Measurements from ENCODE around the gene INTS11. TPM values are rescaled to one million over a fixed set of nuclear protein-coding genes. Genes with fewer than 3 reads are reported as not detected.

Gene INTS11
- polyA plus RNA-seq, 4 donors, result 94.9 to 331 (median 186) TPM

DNA sequence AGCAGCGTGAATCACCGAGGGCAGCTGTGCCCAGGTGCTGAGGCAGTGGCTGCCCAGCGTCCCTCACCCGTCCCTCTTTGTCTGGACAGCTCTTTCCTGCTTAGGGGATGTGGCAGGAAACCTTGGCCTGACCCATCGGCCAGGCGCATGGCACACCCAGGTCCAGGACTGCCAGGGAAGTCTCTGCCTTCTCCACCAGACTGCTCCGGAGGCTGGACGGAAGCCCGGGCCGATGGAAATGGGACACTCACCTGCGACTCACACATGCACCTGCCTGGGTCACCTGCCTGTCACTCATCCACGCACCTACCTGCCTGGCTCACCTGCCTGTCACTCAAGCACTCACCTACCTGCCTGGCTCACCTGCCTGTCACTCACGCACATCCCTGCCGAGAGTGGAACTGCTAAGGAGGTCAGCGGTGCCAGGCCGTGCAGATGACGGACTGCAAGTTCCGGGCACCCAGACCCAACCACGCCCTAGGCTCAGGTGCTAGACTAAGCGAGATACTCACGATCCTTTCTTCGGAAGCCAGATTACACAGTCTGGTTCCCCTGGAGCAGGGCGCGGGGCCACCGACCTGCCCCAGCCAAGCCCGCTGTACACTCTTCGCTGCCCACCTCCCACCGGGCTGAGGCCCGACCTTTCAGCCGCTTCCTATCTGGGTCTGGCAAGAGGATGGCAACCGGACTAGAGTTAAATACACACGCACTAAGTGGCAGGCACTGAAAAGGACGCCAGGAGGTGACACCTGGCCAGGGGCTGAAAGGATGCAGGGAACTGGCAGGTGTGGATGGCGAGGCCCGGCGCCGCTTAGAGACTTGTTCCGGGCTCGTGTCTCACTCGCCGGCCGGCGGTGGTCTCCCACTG, 51.9 kb downstream of the INTS11 start:
- WGBS, 3 donors, result 12 to 28% (median 22%) methylated on average over 42 to 43 of the region's 43 CpGs
- Histone ChIP-seq H3K27me3 (ENCODE audit: control insufficient read depth in 3 of 3, insufficient read depth in 3 of 3, low read length in 3 of 3) (no peaks in the 10 kb centered on the region), H3K27ac (ENCODE audit: low read depth in 1 of 3, low read length in 2 of 3) (peak overlapping the region; percentile 19 to 87 (median 86)), H3K9me3 (ENCODE audit: control insufficient read depth in 2 of 2, insufficient read depth in 1 of 2, low read depth in 1 of 2, low read length in 1 of 2) (no peaks in the 10 kb centered on the region), H3K36me3 (ENCODE audit: control insufficient read depth in 3 of 3, insufficient read depth in 2 of 3, low read depth in 1 of 3, low read length in 3 of 3) (peaks cover 0 to 42% (median 2%) of the 10 kb centered on the region in 3 donors), H3K4me3 (ENCODE audit: low read depth in 1 of 3, low read length in 3 of 3) (peak overlapping the region; percentile 68 to 97 (median 95)), H3K4me1 (ENCODE audit: control insufficient read depth in 3 of 3, insufficient read depth in 2 of 3, low read depth in 1 of 3, low read length in 2 of 3) (peaks cover 3 to 30% (median 10%) of the 10 kb centered on the region in 3 donors)
- no peak for FAIRE-seq
- peak; percentile 51 to 82 for DNase-seq

GRCh38 chr1:1270813-1271212, 53.6 kb downstream of the INTS11 start:
- Histone ChIP-seq H3K4me1 (ENCODE audit: control insufficient read depth in 3 of 3, insufficient read depth in 2 of 3, low read depth in 1 of 3, low read length in 2 of 3) (peaks cover 3 to 30% (median 10%) of the 10 kb centered on the region in 3 donors), H3K27me3 (ENCODE audit: control insufficient read depth in 3 of 3, insufficient read depth in 3 of 3, low read length in 3 of 3) (no peaks in the 10 kb centered on the region), H3K9me3 (ENCODE audit: control insufficient read depth in 2 of 2, insufficient read depth in 1 of 2, low read depth in 1 of 2, low read length in 1 of 2) (no peaks in the 10 kb centered on the region), H3K27ac (ENCODE audit: low read depth in 1 of 3, low read length in 2 of 3) (no peak overlapping the region), H3K4me3 (ENCODE audit: low read depth in 1 of 3, low read length in 3 of 3) (no peak overlapping the region), H3K36me3 (ENCODE audit: control insufficient read depth in 3 of 3, insufficient read depth in 2 of 3, low read depth in 1 of 3, low read length in 3 of 3) (peaks cover 0 to 57% (median 6%) of the 10 kb centered on the region in 3 donors)
- WGBS, 3 donors, result 68 to 84% (median 82%) methylated on average over 7 of the region's 7 CpGs
- DNase-seq, result no peak
- FAIRE-seq, result no peak

DNA sequence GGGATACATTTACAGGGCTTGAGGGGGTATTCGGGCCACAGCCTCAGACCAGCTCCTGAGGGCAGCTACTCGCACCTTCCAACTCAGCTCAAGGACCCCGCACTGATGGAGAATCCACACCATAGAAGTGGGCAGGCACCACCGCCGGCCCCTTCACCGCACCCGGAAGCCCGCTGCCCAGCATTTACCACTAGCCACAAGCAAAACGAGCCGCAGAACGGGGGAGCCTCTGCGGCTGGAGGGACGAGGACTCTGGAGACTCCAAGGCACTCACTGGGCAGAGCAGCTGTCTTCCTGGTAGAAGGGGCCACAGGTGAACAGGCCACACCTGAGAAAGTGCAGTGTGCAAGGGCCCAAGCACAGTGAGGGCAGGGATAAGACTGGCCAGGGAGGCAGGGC, 56.2 kb downstream of the INTS11 start:
- H3K36me3 ChIP-seq (ENCODE audit: control insufficient read depth in 3 of 3, insufficient read depth in 2 of 3, low read depth in 1 of 3, low read length in 3 of 3), result peaks cover 0 to 79% (median 7%) of the 10 kb centered on the region in 3 donors
- no peaks in the 10 kb centered on the region for H3K27me3 ChIP-seq (ENCODE audit: control insufficient read depth in 3 of 3, insufficient read depth in 3 of 3, low read length in 3 of 3)
- no peaks in the 10 kb centered on the region for H3K9me3 ChIP-seq (ENCODE audit: control insufficient read depth in 2 of 2, insufficient read depth in 1 of 2, low read depth in 1 of 2, low read length in 1 of 2)
- H3K27ac ChIP-seq (ENCODE audit: low read depth in 1 of 3, low read length in 2 of 3), result no peak overlapping the region
- H3K4me3 ChIP-seq (ENCODE audit: low read depth in 1 of 3, low read length in 3 of 3), result no peak overlapping the region
- no peak for DNase-seq
- WGBS, 3 donors, result 96 to 97% (median 96%) methylated on average over 13 of the region's 13 CpGs
- peaks cover 3 to 20% (median 10%) of the 10 kb centered on the region in 3 donors for H3K4me1 ChIP-seq (ENCODE audit: control insufficient read depth in 3 of 3, insufficient read depth in 2 of 3, low read depth in 1 of 3, low read length in 2 of 3)
- no peak for FAIRE-seq

GRCh38 chr1:1267488-1268283, 56.8 kb downstream of the INTS11 start:
- Histone ChIP-seq H3K4me1 (ENCODE audit: control insufficient read depth in 3 of 3, insufficient read depth in 2 of 3, low read depth in 1 of 3, low read length in 2 of 3) (peaks cover 3 to 20% (median 10%) of the 10 kb centered on the region in 3 donors), H3K36me3 (ENCODE audit: control insufficient read depth in 3 of 3, insufficient read depth in 2 of 3, low read depth in 1 of 3, low read length in 3 of 3) (peaks cover 3 to 84% (median 13%) of the 10 kb centered on the region in 3 donors), H3K4me3 (ENCODE audit: low read depth in 1 of 3, low read length in 3 of 3) (no peak overlapping the region), H3K27me3 (ENCODE audit: control insufficient read depth in 3 of 3, insufficient read depth in 3 of 3, low read length in 3 of 3) (no peaks in the 10 kb centered on the region), H3K27ac (ENCODE audit: low read depth in 1 of 3, low read length in 2 of 3) (no peak overlapping the region), H3K9me3 (ENCODE audit: control insufficient read depth in 2 of 2, insufficient read depth in 1 of 2, low read depth in 1 of 2, low read length in 1 of 2) (no peaks in the 10 kb centered on the region)
- no peak for FAIRE-seq
- DNase-seq, result no peak
- 95 to 97% (median 95%) methylated on average over 39 of the region's 39 CpGs for WGBS, 3 donors

DNA sequence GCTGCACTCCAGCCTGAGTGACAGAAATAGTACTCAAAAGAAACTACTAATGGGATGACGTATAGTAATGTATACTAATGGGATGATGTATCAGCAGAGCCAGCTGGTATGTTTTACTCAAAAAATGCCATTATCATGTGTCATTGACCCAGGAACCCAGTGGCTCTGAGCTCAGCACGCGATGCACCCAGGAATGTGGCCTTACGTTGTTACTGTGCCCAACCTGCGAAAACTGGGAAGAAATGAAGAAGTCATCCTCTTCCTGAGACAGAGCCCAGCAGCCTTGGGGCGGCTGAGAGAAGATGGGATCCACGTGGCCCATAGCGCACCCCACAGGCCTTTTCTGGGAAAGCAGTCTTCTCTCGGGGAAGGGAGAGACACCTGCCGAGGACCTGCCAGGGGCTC, 59.6 kb downstream of the INTS11 start:
- no peak overlapping the region for H3K4me3 ChIP-seq (ENCODE audit: low read depth in 1 of 3, low read length in 3 of 3)
- 79 to 88% (median 84%) methylated on average over 10 of the region's 10 CpGs for WGBS, 3 donors
- no peaks in the 10 kb centered on the region for H3K27me3 ChIP-seq (ENCODE audit: control insufficient read depth in 3 of 3, insufficient read depth in 3 of 3, low read length in 3 of 3)
- no peaks in the 10 kb centered on the region for H3K9me3 ChIP-seq (ENCODE audit: control insufficient read depth in 2 of 2, insufficient read depth in 1 of 2, low read depth in 1 of 2, low read length in 1 of 2)
- DNase-seq (no peak), FAIRE-seq (no peak)
- H3K27ac ChIP-seq (ENCODE audit: low read depth in 1 of 3, low read length in 2 of 3), result no peak overlapping the region
- peaks cover 11 to 88% (median 23%) of the 10 kb centered on the region in 3 donors for H3K36me3 ChIP-seq (ENCODE audit: control insufficient read depth in 3 of 3, insufficient read depth in 2 of 3, low read depth in 1 of 3, low read length in 3 of 3)
- H3K4me1 ChIP-seq (ENCODE audit: control insufficient read depth in 3 of 3, insufficient read depth in 2 of 3, low read depth in 1 of 3, low read length in 2 of 3), result no peaks in the 10 kb centered on the region

- 88 to 95% (median 94%) methylated on average over 9 of the region's 9 CpGs for WGBS, 3 donors
- FAIRE-seq (no peak), DNase-seq (no peak)
- no peak overlapping the region for H3K4me3 ChIP-seq (ENCODE audit: low read depth in 1 of 3, low read length in 3 of 3)
- peaks cover 11 to 91% (median 23%) of the 10 kb centered on the region in 3 donors for H3K36me3 ChIP-seq (ENCODE audit: control insufficient read depth in 3 of 3, insufficient read depth in 2 of 3, low read depth in 1 of 3, low read length in 3 of 3)
- H3K9me3 ChIP-seq (ENCODE audit: control insufficient read depth in 2 of 2, insufficient read depth in 1 of 2, low read depth in 1 of 2, low read length in 1 of 2), result no peaks in the 10 kb centered on the region
- H3K4me1 ChIP-seq (ENCODE audit: control insufficient read depth in 3 of 3, insufficient read depth in 2 of 3, low read depth in 1 of 3, low read length in 2 of 3), result no peaks in the 10 kb centered on the region
- H3K27ac ChIP-seq (ENCODE audit: low read depth in 1 of 3, low read length in 2 of 3), result no peak overlapping the region
- no peaks in the 10 kb centered on the region for H3K27me3 ChIP-seq (ENCODE audit: control insufficient read depth in 3 of 3, insufficient read depth in 3 of 3, low read length in 3 of 3)
Observed at GRCh38 chr1:1264026-1264425, 60.4 kb downstream of the INTS11 start.

- WGBS, 3 donors, result 93 to 97% (median 95%) methylated on average over 8 of the region's 8 CpGs
- DNase-seq, result no peak
- H3K27me3 ChIP-seq (ENCODE audit: control insufficient read depth in 3 of 3, insufficient read depth in 3 of 3, low read length in 3 of 3), result no peaks in the 10 kb centered on the region
- FAIRE-seq, result no peak
- H3K9me3 ChIP-seq (ENCODE audit: control insufficient read depth in 2 of 2, insufficient read depth in 1 of 2, low read depth in 1 of 2, low read length in 1 of 2), result no peaks in the 10 kb centered on the region
- peaks cover 11 to 87% (median 23%) of the 10 kb centered on the region in 3 donors for H3K36me3 ChIP-seq (ENCODE audit: control insufficient read depth in 3 of 3, insufficient read depth in 2 of 3, low read depth in 1 of 3, low read length in 3 of 3)
- no peak overlapping the region for H3K4me3 ChIP-seq (ENCODE audit: low read depth in 1 of 3, low read length in 3 of 3)
- no peak overlapping the region for H3K27ac ChIP-seq (ENCODE audit: low read depth in 1 of 3, low read length in 2 of 3)
- H3K4me1 ChIP-seq (ENCODE audit: control insufficient read depth in 3 of 3, insufficient read depth in 2 of 3, low read depth in 1 of 3, low read length in 2 of 3), result no peaks in the 10 kb centered on the region
Observed at GRCh38 chr1:1262758-1263157, 61.7 kb downstream of the INTS11 start.

- Histone ChIP-seq H3K9me3 (ENCODE audit: control insufficient read depth in 2 of 2, insufficient read depth in 1 of 2, low read depth in 1 of 2, low read length in 1 of 2) (no peaks in the 10 kb centered on the region), H3K27ac (ENCODE audit: low read depth in 1 of 3, low read length in 2 of 3) (no peak overlapping the region), H3K36me3 (ENCODE audit: control insufficient read depth in 3 of 3, insufficient read depth in 2 of 3, low read depth in 1 of 3, low read length in 3 of 3) (peaks cover 15 to 86% (median 17%) of the 10 kb centered on the region in 3 donors), H3K4me3 (ENCODE audit: low read depth in 1 of 3, low read length in 3 of 3) (no peak overlapping the region), H3K27me3 (ENCODE audit: control insufficient read depth in 3 of 3, insufficient read depth in 3 of 3, low read length in 3 of 3) (no peaks in the 10 kb centered on the region), H3K4me1 (ENCODE audit: control insufficient read depth in 3 of 3, insufficient read depth in 2 of 3, low read depth in 1 of 3, low read length in 2 of 3) (no peaks in the 10 kb centered on the region)
- FAIRE-seq (no peak), DNase-seq (no peak)
- 91 to 94% (median 94%) methylated on average over 15 to 17 of the region's 17 CpGs for WGBS, 3 donors
Observed at GRCh38 chr1:1262071-1262470, 62.4 kb downstream of the INTS11 start.
